B cell (primary cell): ENCODE results near the gene C12orf60. TPM values are rescaled to one million over a fixed set of nuclear protein-coding genes. Genes with fewer than 3 reads are reported as not detected.

Experiments used
- ATAC-seq: fragments of 200-7000 bp; cut with Tn5 transposase; one replicate; pipeline ENCODE4 v1.10.0; 2021; ENCODE audit warnings: low read depth, mild to moderate bottlenecking, moderate number of reproducible peaks, moderate library complexity
- CTCF ChIA-PET: fragments of 350-600 bp; sonication (Branson Sonifier 250); formaldehyde crosslinking; loops from one replicate; lab custom pipeline; 2021; ENCODE audit warnings: antibody characterized with exemption, inconsistent platforms; lab: Charles Lee
- POLR2A ChIA-PET: fragments of 350-600 bp; sonication (Branson Sonifier 250); formaldehyde crosslinking; loops from one replicate; lab custom pipeline; 2021; ENCODE audit warnings: antibody characterized with exemption; lab: Charles Lee
- DNase-seq: peaks from one replicate; pipeline ENCODE4 v3.0.0; 2013
- H2AFZ ChIP-seq: 2 replicates; pipeline ENCODE4 v1.6.1; 2012; ENCODE audit warnings: mild to moderate bottlenecking, low read depth, low read length; ENCODE audit not compliant: insufficient read depth, poor library complexity, severe bottlenecking
- H3K27ac ChIP-seq, 2 donors: 1 replicate in 1 of 2; 2 replicates in 1 of 2; pipeline ENCODE4 v1.5.1; 2012 to 2013; ENCODE audit warnings: low read length in 2 of 2, mild to moderate bottlenecking in 2 of 2, moderate library complexity in 1 of 2
- H3K27me3 ChIP-seq, 4 experiments: fragments of 200-600 bp in 1 of 4; sonication (generic) in 1 of 4; replicated peaks in 1 of 4; 1 replicate in 2 of 4; 2 replicates in 2 of 4; pipeline versions ENCODE4 v1.6.1 to v1.7.0; 2013 to 2016; ENCODE audit warnings: low read length in 3 of 4, mild to moderate bottlenecking in 2 of 4, mixed read lengths in 1 of 4, moderate library complexity in 1 of 4; ENCODE audit not compliant: insufficient read depth in 4 of 4, control insufficient read depth in 3 of 4; ENCODE audit errors: control extremely low read depth in 1 of 4
- H3K36me3 ChIP-seq, 2 experiments: replicated peaks in 1 of 2; 1 replicate in 1 of 2; 2 replicates in 1 of 2; pipeline versions ENCODE4 v1.6.1 to v1.7.1; 2013; ENCODE audit warnings: low read length in 1 of 2; ENCODE audit not compliant: insufficient read depth in 2 of 2, control insufficient read depth in 1 of 2; ENCODE audit errors: control extremely low read depth in 1 of 2, extremely low read depth in 1 of 2
- H3K4me1 ChIP-seq, 2 donors: fragments of 200-600 bp in 1 of 2; sonication (generic) in 1 of 2; 1 replicate in 1 of 2; 2 replicates in 1 of 2; pipeline versions ENCODE4 v1.5.1 to v1.6.1; 2013 to 2017; ENCODE audit warnings: low read length in 2 of 2; ENCODE audit not compliant: control insufficient read depth in 2 of 2, insufficient read depth in 2 of 2
- H3K4me2 ChIP-seq: replicated peaks from 2 replicates; pipeline ENCODE3; 2012; ENCODE audit warnings: mild to moderate bottlenecking, low read depth, low read length; ENCODE audit not compliant: poor library complexity, severe bottlenecking
- H3K4me3 ChIP-seq, 5 experiments: fragments of 200-600 bp in 1 of 5; sonication (generic) in 1 of 5; 1 replicate in 3 of 5; 2 replicates in 2 of 5; pipeline versions ENCODE4 v1.5.1 to v1.7.0; 2011 to 2016; ENCODE audit warnings: low read length in 4 of 5, mild to moderate bottlenecking in 4 of 5, low read depth in 2 of 5, control low read depth in 1 of 5, moderate library complexity in 1 of 5; ENCODE audit not compliant: insufficient read depth in 1 of 5; ENCODE audit errors: control extremely low read depth in 1 of 5, extremely low read depth in 1 of 5
- H3K79me2 ChIP-seq: fragments of 200-600 bp; sonication (generic); one replicate; pipeline ENCODE4 v1.6.0; 2016; ENCODE audit warnings: low read length; ENCODE audit not compliant: control insufficient read depth, insufficient read depth
- H3K9ac ChIP-seq: fragments of 200-600 bp; sonication (generic); 2 replicates; pipeline ENCODE4 v1.6.1; 2017; ENCODE audit warnings: mild to moderate bottlenecking, low read length, moderate library complexity
- H3K9me3 ChIP-seq, 3 donors: one replicate each; pipeline versions ENCODE4 v1.6.1 to v1.7.1; 2013; ENCODE audit warnings: low read length in 2 of 3; ENCODE audit not compliant: control insufficient read depth in 2 of 3, insufficient read depth in 1 of 3; ENCODE audit errors: control extremely low read depth in 1 of 3
- H4K20me1 ChIP-seq: 2 replicates; pipeline ENCODE4 v1.6.0; 2012; ENCODE audit warnings: mild to moderate bottlenecking, low read length; ENCODE audit not compliant: insufficient read depth, control insufficient read depth, poor library complexity, severe bottlenecking
- H3K27ac Mint-ChIP-seq: one replicate; pipeline ENCODE4 v1.8.0; 2021; ENCODE audit warnings: mixed read lengths
- H3K27me3 Mint-ChIP-seq: one replicate; pipeline ENCODE4 v1.8.0; 2021; ENCODE audit warnings: mixed read lengths
- H3K4me1 Mint-ChIP-seq: one replicate; pipeline ENCODE4 v1.8.0; 2021; ENCODE audit warnings: mixed read lengths
- H3K4me3 Mint-ChIP-seq: one replicate; pipeline ENCODE4 v1.8.0; 2021; ENCODE audit warnings: mixed read lengths
- H3K9me3 Mint-ChIP-seq: one replicate; pipeline ENCODE4 v1.8.0; 2022; ENCODE audit warnings: mixed read lengths; ENCODE audit not compliant: insufficient read depth
- EZH2 ChIP-seq: IDR thresholded peaks from 2 replicates; pipeline ENCODE4 v1.6.1; 2012; ENCODE audit warnings: borderline replicate concordance, low read depth, mild to moderate bottlenecking, moderate library complexity, low read length; ENCODE audit not compliant: insufficient read depth, poor library complexity, severe bottlenecking
- WGBS: methylation state at CpG from one replicate; pipeline ENCODE4 v1.1.5; 2013; ENCODE audit warnings: missing lambda C conversion rate; ENCODE audit not compliant: insufficient coverage; 5-methylcytosine and 5-hydroxymethylcytosine counted together
- intact Hi-C: fragments of 100-400 bp; cut with micrococcal nuclease; formaldehyde crosslinking; loops from one replicate; pipeline ENCODE4 v1.10.0; 2022
- polyA plus RNA-seq: library from polyadenylated mRNA; depleted of rRNA; stranded (reverse); fragments of >200 nt; gene quantifications from 2 replicates; pipeline ENCODE4 v1.2.3, GENCODE V29; 2012
- total RNA-seq, 2 donors: library from RNA; stranded (reverse); fragments of 120-200 nt in 1 of 2; gene quantifications; 1 replicate in 1 of 2; 2 replicates in 1 of 2; pipeline versions ENCODE4 v1.2.3 to v1.2.4, GENCODE V29; 2013 to 2022
- TF ChIP-seq, protein P1 (sequence below): fragments of 200-600 bp; IDR thresholded peaks from one replicate; pipeline ENCODE4 v1.8.0; 2022; ENCODE audit warnings: antibody characterized with exemption, mild to moderate bottlenecking

The C12orf60 gene
- total and polyA plus RNA-seq, 2 donors (not counting 1 experiment from before 2014, with no cell fraction given): 0.25 to 1.2 TPM

DNA sequence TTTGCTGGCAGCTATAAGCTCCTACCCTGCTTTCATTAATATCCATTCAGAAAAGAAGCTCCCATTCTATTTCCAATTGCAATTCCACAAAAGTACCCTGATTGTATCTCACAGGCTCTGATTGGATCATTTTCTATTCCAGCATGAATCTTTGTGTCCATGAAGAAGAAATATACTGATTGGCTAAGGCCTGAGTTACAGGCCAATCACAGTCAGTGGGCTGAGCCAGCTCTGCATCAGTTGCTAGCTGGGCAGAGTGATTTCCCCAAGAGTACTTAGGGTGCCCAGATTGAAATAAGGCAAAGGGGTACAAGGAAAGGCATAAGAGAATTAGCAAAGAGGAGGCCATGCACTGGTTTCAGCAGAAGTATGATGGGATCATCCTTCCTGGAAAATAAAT is 25.4 kb downstream of the C12orf60 start:
- no peak for TF ChIP-seq EZH2
- TF ChIP-seq, protein P1, sequence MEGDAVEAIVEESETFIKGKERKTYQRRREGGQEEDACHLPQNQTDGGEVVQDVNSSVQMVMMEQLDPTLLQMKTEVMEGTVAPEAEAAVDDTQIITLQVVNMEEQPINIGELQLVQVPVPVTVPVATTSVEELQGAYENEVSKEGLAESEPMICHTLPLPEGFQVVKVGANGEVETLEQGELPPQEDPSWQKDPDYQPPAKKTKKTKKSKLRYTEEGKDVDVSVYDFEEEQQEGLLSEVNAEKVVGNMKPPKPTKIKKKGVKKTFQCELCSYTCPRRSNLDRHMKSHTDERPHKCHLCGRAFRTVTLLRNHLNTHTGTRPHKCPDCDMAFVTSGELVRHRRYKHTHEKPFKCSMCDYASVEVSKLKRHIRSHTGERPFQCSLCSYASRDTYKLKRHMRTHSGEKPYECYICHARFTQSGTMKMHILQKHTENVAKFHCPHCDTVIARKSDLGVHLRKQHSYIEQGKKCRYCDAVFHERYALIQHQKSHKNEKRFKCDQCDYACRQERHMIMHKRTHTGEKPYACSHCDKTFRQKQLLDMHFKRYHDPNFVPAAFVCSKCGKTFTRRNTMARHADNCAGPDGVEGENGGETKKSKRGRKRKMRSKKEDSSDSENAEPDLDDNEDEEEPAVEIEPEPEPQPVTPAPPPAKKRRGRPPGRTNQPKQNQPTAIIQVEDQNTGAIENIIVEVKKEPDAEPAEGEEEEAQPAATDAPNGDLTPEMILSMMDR: no peak
- Mint-ChIP-seq H3K4me1 (no peaks in the 10 kb centered on the region), H3K9me3 (no peaks in the 10 kb centered on the region), H3K4me3 (no peak overlapping the region), H3K27ac (no peak overlapping the region), H3K27me3 (peaks cover 16% of the 10 kb centered on the region)
- Histone ChIP-seq H3K27ac (no peak overlapping the region), H2AFZ (no peak overlapping the region), H3K36me3 (no peaks in the 10 kb centered on the region), H3K79me2 (no peaks in the 10 kb centered on the region), H3K4me3 (no peak overlapping the region), H3K27me3 (peaks cover 0 to 4% (median 0%) of the 10 kb centered on the region in 4 experiments), H3K4me2 (no peak overlapping the region), H4K20me1 (no peaks in the 10 kb centered on the region), H3K9me3 (no peaks in the 10 kb centered on the region), H3K4me1 (no peaks in the 10 kb centered on the region), H3K9ac (no peak overlapping the region)
- peak; percentile 39 for ATAC-seq
- peak; percentile 24 for DNase-seq
- ChIA-PET POLR2A (no interaction called here), CTCF (no interaction called here)
- intact Hi-C loops: no loop called here

- H3K4me3 ChIP-seq: no peak overlapping the region
- H3K36me3 ChIP-seq: no peaks in the 10 kb centered on the region
- no peak overlapping the region for H3K4me2 ChIP-seq
- Mint-ChIP-seq H3K27ac (no peak overlapping the region), H3K9me3 (no peaks in the 10 kb centered on the region), H3K4me1 (no peaks in the 10 kb centered on the region), H3K4me3 (no peak overlapping the region), H3K27me3 (peaks cover 31% of the 10 kb centered on the region)
- H3K9me3 ChIP-seq: peaks cover 0 to 1% (median 0%) of the 10 kb centered on the region in 3 donors
- POLR2A ChIA-PET: no interaction called here
- peaks cover 0 to 7% (median 0%) of the 10 kb centered on the region in 4 experiments for H3K27me3 ChIP-seq
- WGBS: no CpG with 5 or more reads among the region's 3 CpGs
- TF ChIP-seq EZH2: no peak
- TF ChIP-seq, protein P1: no peak
- H3K79me2 ChIP-seq: no peaks in the 10 kb centered on the region
- H3K4me1 ChIP-seq: no peaks in the 10 kb centered on the region
- no peak for DNase-seq
- no peak overlapping the region for H2AFZ ChIP-seq
- no peak overlapping the region for H3K9ac ChIP-seq
- no peak for ATAC-seq
- H4K20me1 ChIP-seq: no peaks in the 10 kb centered on the region
- intact Hi-C loops: no loop called here
- CTCF ChIA-PET: interaction anchor here (1.1 to 1.2 kb wide), 3 partner anchors 9 to 388 kb away, joined by 3 to 4 read pairs (median 3); no protein-coding TSS in a partner anchor
- no peak overlapping the region for H3K27ac ChIP-seq
Measured at GRCh38 chr12:14833336-14833735, 29.9 kb downstream of the C12orf60 start.
